Colonic mucosa (tissue), 4 donors: ENCODE results near the gene AQP6. TPM values are rescaled to one million over a fixed set of nuclear protein-coding genes. Genes with fewer than 3 reads are reported as not detected.

ENCODE experiments used
- DNase-seq: peaks from one replicate; pipeline ENCODE4 v3.0.0-alpha.2; 2020
- H3K27ac ChIP-seq: fragments of 200-600 bp; one replicate; pipeline ENCODE4 v1.8.0; 2021
- H3K27me3 ChIP-seq: fragments of 200-600 bp; one replicate; pipeline ENCODE4 v1.8.0; 2021
- H3K36me3 ChIP-seq: fragments of 200-600 bp; one replicate; pipeline ENCODE4 v1.8.0; 2021
- H3K4me1 ChIP-seq: fragments of 200-600 bp; one replicate; pipeline ENCODE4 v1.8.0; 2021; ENCODE audit warnings: mild to moderate bottlenecking
- H3K4me3 ChIP-seq: fragments of 200-600 bp; one replicate; pipeline ENCODE4 v1.8.0; 2021
- H3K9ac ChIP-seq, 2 donors: one replicate each; pipeline ENCODE4 v1.7.0; 2013; ENCODE audit warnings: control low read depth in 2 of 2, low read depth in 2 of 2, low read length in 2 of 2
- H3K9me3 ChIP-seq: fragments of 200-600 bp; one replicate; pipeline ENCODE4 v1.8.0; 2021
- intact Hi-C: fragments of 100-400 bp; cut with DNase I; formaldehyde crosslinking; loops from one replicate; pipeline ENCODE4 v1.14.1; 2022
- total RNA-seq, 2 donors: library from RNA; stranded (reverse); fragmentation: NEBNext Ultra II Directional in 1 of 2; extraction: Animal tissue kit (Norgen Biotek cat#: 25700) in 1 of 2; gene quantifications; one replicate each; pipeline ENCODE4 v1.2.1, GENCODE V29; 2021
- TF ChIP-seq, protein P1 (sequence below): fragments of 200-600 bp; IDR thresholded peaks from one replicate; pipeline ENCODE4 v1.8.0; 2022; ENCODE audit warnings: antibody characterized with exemption, mild to moderate bottlenecking
- donor health status: healthy.
- donor health status: DM: no; HTN: no; CAD: no.
- donor health status: DM: no; HTN: no; CAD: no.

Gene AQP6
- total RNA-seq, 2 donors from 2014 or later = not detected

DNA sequence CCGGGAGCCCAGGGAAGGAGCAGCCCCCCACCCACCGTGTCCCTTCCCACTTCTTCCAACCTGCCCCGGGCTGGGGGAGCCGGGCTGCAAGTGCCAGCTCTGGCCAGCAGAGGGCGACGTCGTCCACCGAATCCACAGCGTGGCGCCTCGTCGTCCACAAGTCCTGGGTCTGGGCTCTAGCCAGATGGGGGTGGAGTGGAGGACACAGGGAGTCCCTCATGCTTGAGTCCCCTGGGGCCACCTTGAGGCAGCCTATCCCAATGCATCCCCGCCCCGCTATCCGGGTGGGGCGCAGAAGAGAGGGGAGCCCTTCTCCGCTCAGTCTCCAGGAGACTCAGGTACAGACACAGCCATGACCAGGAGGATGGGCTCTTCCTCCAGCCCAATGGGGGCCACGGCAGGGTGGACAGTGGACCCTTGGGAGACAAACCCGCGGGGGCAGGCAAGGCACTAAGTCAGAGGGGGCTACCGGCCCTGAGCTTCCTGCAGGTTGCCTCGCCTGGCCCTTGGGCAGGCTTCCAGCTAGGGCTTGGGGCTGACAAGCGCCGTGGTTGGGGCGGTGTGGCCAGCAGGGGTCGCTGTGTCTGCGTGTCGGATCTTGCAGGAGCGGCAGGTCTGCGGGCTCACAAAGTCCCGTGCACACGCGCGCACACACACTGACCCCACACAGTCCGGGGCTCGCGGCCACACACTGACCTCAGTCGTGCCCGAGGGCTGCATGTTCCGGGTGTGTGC, 5.5 kb upstream of the AQP6 start:
- intact Hi-C loops = no loop called here
- DNase-seq = peak; percentile 95
- no peak overlapping the region for H3K27ac ChIP-seq
- H3K4me1 ChIP-seq = no peaks in the 10 kb centered on the region
- no peaks in the 10 kb centered on the region for H3K27me3 ChIP-seq
- no peaks in the 10 kb centered on the region for H3K9me3 ChIP-seq
- H3K4me3 ChIP-seq = peak overlapping the region; percentile 33
- no peaks in the 10 kb centered on the region for H3K36me3 ChIP-seq
- peak overlapping the region in 1 of 2 donors; percentile 30 for H3K9ac ChIP-seq
- TF ChIP-seq, protein P1, sequence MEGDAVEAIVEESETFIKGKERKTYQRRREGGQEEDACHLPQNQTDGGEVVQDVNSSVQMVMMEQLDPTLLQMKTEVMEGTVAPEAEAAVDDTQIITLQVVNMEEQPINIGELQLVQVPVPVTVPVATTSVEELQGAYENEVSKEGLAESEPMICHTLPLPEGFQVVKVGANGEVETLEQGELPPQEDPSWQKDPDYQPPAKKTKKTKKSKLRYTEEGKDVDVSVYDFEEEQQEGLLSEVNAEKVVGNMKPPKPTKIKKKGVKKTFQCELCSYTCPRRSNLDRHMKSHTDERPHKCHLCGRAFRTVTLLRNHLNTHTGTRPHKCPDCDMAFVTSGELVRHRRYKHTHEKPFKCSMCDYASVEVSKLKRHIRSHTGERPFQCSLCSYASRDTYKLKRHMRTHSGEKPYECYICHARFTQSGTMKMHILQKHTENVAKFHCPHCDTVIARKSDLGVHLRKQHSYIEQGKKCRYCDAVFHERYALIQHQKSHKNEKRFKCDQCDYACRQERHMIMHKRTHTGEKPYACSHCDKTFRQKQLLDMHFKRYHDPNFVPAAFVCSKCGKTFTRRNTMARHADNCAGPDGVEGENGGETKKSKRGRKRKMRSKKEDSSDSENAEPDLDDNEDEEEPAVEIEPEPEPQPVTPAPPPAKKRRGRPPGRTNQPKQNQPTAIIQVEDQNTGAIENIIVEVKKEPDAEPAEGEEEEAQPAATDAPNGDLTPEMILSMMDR = peak; percentile 70

DNA sequence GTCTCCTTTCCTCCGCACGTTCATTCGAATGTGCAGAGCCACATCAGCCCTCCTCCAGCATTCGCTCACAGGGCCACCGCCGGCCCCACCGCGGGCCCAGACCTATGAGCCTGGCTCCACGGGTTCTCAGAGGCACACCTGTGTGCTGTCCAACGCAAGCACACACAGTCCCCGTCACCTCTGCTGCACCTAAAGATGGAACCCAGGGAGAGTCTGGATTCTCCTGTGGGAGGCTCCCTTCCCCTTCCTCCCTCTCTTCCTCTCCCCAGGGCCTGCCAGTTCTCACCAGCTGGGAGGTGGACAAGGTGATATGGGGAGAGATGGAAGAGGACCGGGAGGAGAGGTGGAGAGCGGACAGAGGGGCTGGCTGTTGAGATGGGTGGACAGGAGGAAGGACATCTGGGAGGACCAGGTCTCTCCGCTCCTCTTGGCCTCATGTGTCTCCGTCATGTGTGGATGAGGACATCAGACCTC, 4.9 kb upstream of the AQP6 start:
- Histone ChIP-seq H3K4me1 (no peaks in the 10 kb centered on the region), H3K36me3 (no peaks in the 10 kb centered on the region), H3K4me3 (peak overlapping the region; percentile 33), H3K9ac (peak overlapping the region in 1 of 2 donors; percentile 16), H3K9me3 (no peaks in the 10 kb centered on the region), H3K27me3 (no peaks in the 10 kb centered on the region), H3K27ac (no peak overlapping the region)
- TF ChIP-seq, protein P1 = no peak
- intact Hi-C loops = no loop called here
- no peak for DNase-seq

DNA sequence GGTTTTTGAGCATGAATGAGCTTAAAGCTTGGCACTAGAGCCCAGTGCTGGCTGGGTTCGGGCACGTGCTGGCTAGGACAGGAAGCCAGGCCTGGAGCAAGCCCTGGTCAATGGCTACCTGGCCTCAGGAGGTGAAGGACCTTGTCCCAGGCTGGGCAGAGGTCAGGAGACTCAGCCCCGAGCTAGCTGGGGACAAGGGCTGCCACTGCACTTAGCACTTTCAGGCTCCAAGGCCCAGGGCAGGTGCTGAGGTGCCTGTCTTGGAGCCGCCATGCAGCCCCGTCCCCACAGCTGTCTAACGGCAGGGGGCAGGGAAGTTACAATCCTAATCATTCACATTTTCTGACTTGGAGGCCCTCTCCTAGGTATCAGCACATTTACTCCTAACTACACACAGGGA, 4.3 kb upstream of the AQP6 start:
- intact Hi-C loops = no loop called here
- no peaks in the 10 kb centered on the region for H3K36me3 ChIP-seq
- H3K27ac ChIP-seq = no peak overlapping the region
- H3K4me3 ChIP-seq = no peak overlapping the region
- no peak overlapping the region for H3K9ac ChIP-seq
- TF ChIP-seq, protein P1 = no peak
- H3K4me1 ChIP-seq = no peaks in the 10 kb centered on the region
- no peaks in the 10 kb centered on the region for H3K9me3 ChIP-seq
- no peak for DNase-seq
- no peaks in the 10 kb centered on the region for H3K27me3 ChIP-seq

DNA sequence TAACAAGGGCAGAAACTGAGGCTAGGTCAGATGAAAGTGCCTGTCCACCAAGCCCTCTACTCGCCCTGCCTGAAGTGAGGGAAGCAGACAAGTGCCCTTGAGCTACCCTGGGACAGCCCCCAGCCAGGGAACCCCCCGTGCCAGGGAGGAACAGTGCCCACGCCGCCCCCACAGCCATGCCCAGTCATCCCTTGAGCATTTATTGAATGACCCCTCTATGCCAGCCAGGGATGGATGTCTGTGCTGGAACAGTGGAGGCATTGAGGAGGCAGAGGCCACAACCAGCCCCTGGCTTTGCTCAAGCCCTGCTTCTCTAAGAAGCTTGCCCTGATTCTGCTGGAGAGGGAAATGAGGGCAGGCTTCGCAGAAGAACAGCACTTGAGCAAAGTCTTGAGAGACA, 3.7 kb upstream of the AQP6 start:
- H3K4me3 ChIP-seq = no peak overlapping the region
- DNase-seq = no peak
- H3K27ac ChIP-seq = no peak overlapping the region
- intact Hi-C loops = no loop called here
- H3K9ac ChIP-seq = no peak overlapping the region
- no peaks in the 10 kb centered on the region for H3K27me3 ChIP-seq
- TF ChIP-seq, protein P1 = no peak
- no peaks in the 10 kb centered on the region for H3K9me3 ChIP-seq
- H3K36me3 ChIP-seq = no peaks in the 10 kb centered on the region
- no peaks in the 10 kb centered on the region for H3K4me1 ChIP-seq

DNA sequence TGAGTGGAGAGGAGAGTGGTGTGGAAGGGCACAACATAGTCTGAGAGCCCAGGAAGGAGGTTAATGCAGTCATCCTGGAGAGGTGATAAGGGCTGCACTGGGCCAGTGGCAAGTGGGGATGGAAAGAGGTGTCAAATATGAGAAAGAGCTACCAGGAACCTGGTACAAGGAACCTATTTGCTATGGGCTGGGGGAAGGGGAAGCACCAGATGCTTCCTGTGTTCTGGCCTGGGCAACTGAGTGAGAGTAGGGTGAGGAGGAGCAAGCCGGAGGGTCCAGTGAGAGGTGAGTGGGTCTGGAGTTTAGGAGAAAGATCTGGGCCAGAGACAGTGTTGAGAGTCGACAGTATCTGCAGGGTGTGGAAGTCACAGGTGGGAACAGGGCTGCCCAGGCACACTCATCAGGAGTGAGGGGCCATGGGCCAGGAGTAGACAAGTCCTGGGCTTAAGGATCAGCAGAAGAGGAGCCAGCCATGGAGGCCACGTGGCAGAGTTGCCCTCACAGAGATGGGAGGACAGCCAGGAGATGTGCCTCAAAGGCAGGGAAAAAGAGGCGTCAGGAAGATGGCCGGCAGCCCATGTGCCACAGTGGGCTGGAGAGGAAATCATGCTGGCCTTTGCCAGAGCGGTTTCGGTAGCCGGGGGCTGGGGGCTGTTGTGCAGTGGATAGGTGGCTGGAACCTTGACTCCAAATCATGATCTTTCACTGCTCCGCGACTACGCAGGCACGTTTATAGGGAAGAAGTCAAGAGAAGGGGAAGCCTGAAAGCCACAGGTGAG, 2.9 kb upstream of the AQP6 start:
- intact Hi-C loops = loop anchor here (5.0 kb wide), 1 partner anchor 97 kb away; no protein-coding TSS in a partner anchor
- no peak for DNase-seq

More for the DNA sequence above, 2.9 kb upstream of the AQP6 start:
- Histone ChIP-seq H3K27me3 (no peaks in the 10 kb centered on the region), H3K9ac (no peak overlapping the region), H3K27ac (no peak overlapping the region), H3K4me1 (no peaks in the 10 kb centered on the region), H3K9me3 (no peaks in the 10 kb centered on the region), H3K4me3 (no peak overlapping the region), H3K36me3 (no peaks in the 10 kb centered on the region)
- TF ChIP-seq, protein P1 = no peak
